Measurements from ENCODE around the gene FANK1.

FANK1 gene

GRCh38 chr10:125999694-126000093, 103.3 kb downstream of the FANK1 start:
- no peak for TF ChIP-seq ZBTB7A (IDR thresholded peaks at IDR 0.05; ENCODE audit: low read depth)
- no peak for TF ChIP-seq TEAD4 (IDR thresholded peaks at IDR 0.05)
- no peak for TF ChIP-seq USF1 (IDR thresholded peaks at IDR 0.05)

GRCh38 chr10:126001576-126001975, 105.2 kb downstream of the FANK1 start:
- no peak for TF ChIP-seq USF1 (IDR thresholded peaks at IDR 0.05)
- TF ChIP-seq TCF12 (IDR thresholded peaks at IDR 0.05; ENCODE audit: low read depth) = no peak

GRCh38 chr10:126004752-126005151, 108.4 kb downstream of the FANK1 start:
- TF ChIP-seq EP300 (IDR thresholded peaks at IDR 0.05; ENCODE audit: borderline replicate concordance) = no peak
- no peak for TF ChIP-seq CREB1 (IDR thresholded peaks at IDR 0.05; ENCODE audit: low read depth)
- TF ChIP-seq TEAD4 (IDR thresholded peaks at IDR 0.05) = no peak
- no peak for TF ChIP-seq TCF12 (IDR thresholded peaks at IDR 0.05; ENCODE audit: low read depth)
- TF ChIP-seq CEBPB (IDR thresholded peaks at IDR 0.05) = no peak
- no peak for TF ChIP-seq EGR1 (IDR thresholded peaks at IDR 0.05)

- TF ChIP-seq NFIC (IDR thresholded peaks at IDR 0.05) = no peak
- no peak for TF ChIP-seq FOXM1 (IDR thresholded peaks at IDR 0.05; ENCODE audit: borderline replicate concordance, low read depth)
Observed at GRCh38 chr10:126006264-126006663, 109.9 kb downstream of the FANK1 start.

- TF ChIP-seq EGR1 (IDR thresholded peaks at IDR 0.05) = no peak
- TF ChIP-seq ZBTB7A (IDR thresholded peaks at IDR 0.05; ENCODE audit: low read depth) = no peak
- no peak for TF ChIP-seq TAF1 (IDR thresholded peaks at IDR 0.05; ENCODE audit: low read depth)
- TF ChIP-seq EP300 (IDR thresholded peaks at IDR 0.05; ENCODE audit: borderline replicate concordance) = no peak
- TF ChIP-seq CREB1 (IDR thresholded peaks at IDR 0.05; ENCODE audit: low read depth) = no peak
- TF ChIP-seq REST (IDR thresholded peaks at IDR 0.05; ENCODE audit: low read depth) = no peak
- TF ChIP-seq YY1 (IDR thresholded peaks at IDR 0.05; ENCODE audit: low read depth) = no peak
- no peak for TF ChIP-seq FOXM1 (IDR thresholded peaks at IDR 0.05; ENCODE audit: borderline replicate concordance, low read depth)
- TF ChIP-seq TEAD4 (IDR thresholded peaks at IDR 0.05) = no peak
- no peak for TF ChIP-seq MAX (IDR thresholded peaks at IDR 0.05)
- TF ChIP-seq NFIC (IDR thresholded peaks at IDR 0.05) = no peak
- no peak for TF ChIP-seq TCF12 (IDR thresholded peaks at IDR 0.05; ENCODE audit: low read depth)
- no peak for TF ChIP-seq RAD21 (IDR thresholded peaks at IDR 0.05; ENCODE audit: low read depth)
- no peak for TF ChIP-seq CEBPB (IDR thresholded peaks at IDR 0.05)
- TF ChIP-seq USF1 (IDR thresholded peaks at IDR 0.05) = no peak
Observed at GRCh38 chr10:126006906-126007305, 110.5 kb downstream of the FANK1 start.

- TF ChIP-seq CREB1 (IDR thresholded peaks at IDR 0.05; ENCODE audit: low read depth) (no peak), ZBTB7A (IDR thresholded peaks at IDR 0.05; ENCODE audit: low read depth) (no peak), USF1 (IDR thresholded peaks at IDR 0.05) (no peak), MAX (IDR thresholded peaks at IDR 0.05) (no peak), REST (IDR thresholded peaks at IDR 0.05; ENCODE audit: low read depth) (no peak), FOXM1 (IDR thresholded peaks at IDR 0.05; ENCODE audit: borderline replicate concordance, low read depth) (no peak), RAD21 (IDR thresholded peaks at IDR 0.05; ENCODE audit: low read depth) (no peak), TCF12 (IDR thresholded peaks at IDR 0.05; ENCODE audit: low read depth) (no peak)
Observed at GRCh38 chr10:126009650-126010049, 113.3 kb downstream of the FANK1 start.

Data from Ishikawa (cell line).